Measurements from ENCODE around the gene KAT7. TPM values are rescaled to one million over a fixed set of nuclear protein-coding genes. Genes with fewer than 3 reads are reported as not detected.

KAT7 gene
- polyA plus RNA-seq, 1 of the 3 experiments (the other 2 are of a cell fraction), result 20.2 TPM

DNA sequence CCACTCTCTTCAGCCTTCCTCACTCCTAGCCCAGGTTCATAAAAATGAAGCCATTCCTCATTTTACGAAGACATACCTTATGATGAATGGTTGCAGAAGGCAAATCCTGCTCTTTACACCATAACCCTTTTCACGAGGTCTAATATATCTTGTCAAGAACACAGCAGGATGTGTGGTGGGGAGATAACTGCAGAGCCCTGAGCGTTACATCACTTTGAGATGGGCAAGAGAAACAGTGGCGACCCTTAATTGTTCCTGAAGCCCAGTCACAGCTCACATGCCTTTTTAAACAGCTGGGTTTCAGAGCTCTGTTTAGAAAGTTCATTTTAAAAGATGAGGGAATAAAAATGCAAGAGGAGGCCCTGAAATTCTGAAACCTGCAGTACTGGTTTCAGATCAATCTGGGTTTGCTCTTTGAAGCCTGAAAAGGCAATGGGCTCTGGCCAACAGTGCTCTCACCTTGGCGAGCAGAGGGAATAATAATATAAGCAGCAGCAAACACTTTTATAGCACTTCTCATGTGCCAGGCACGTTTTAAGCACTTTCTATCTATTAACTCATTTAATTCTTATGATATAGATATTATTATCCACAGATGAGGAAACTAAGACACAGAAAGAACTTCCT lies 27.4 kb upstream of the KAT7 start:
- WGBS (ENCODE audit: low lambda C conversion rate), result 68% methylated on average over 6 of the region's 6 CpGs

DNA sequence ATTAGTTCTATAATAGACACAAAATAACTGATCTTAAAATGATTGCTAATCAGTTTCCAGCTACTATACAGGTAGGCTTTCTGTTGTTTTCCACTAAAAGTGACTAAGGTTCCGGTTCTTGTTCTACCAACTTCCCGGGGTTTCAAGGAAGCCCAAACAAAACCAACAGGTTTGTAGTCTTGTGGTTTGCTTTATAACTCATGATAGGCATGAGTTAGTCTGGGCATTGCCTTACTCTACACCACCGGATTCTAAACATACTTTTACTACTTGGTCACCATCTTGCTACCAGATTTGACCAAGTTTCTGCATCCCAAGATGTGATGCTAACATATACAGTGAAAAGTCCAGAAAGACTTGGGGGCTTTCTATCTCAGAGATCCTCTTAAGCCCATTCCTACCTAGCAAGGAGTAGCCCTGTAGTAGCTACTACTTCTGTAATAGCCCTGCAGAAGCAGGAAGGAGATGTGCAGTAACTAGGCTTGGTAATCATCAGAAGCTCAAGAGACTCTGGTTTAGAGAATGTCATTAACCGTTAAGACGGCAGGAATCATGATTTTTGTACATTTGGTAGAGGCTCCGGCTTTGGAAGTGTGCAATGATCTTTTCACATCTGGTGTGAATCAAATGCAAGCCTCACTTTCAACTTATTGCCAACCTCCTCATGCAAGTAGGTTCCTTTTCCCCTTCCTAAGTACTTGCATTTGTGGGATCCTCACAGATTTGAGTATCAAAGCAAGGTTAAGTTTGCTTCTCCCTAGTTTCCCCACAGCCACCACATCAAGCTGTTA lies 26.1 kb upstream of the KAT7 start:
- peaks cover 16% of the 10 kb centered on the region for H3F3A ChIP-seq (replicated peaks; ENCODE audit: insufficient read depth)
- peaks cover 0 to 13% of the 10 kb centered on the region in 2 experiments; a peak in 2 of 4 replicates for H3K4me1 ChIP-seq (ENCODE audit: control insufficient read depth in 1 of 2, insufficient read depth in 2 of 2, low read depth in 1 of 2, low read length in 1 of 2)
- peak overlapping the region; percentile 57 to 67; a peak in 3 of 4 replicates for H3K4me3 ChIP-seq (ENCODE audit: low read depth in 2 of 2, low read length in 1 of 2)
- peak overlapping the region; percentile 86 for H3K4me2 ChIP-seq
- TF ChIP-seq NFIC (IDR thresholded peaks at IDR 0.05; ENCODE audit: borderline replicate concordance) (no peak), RFX5 (IDR thresholded peaks at IDR 0.05; ENCODE audit: low read length) (no peak), RCOR1 (IDR thresholded peaks at IDR 0.05; ENCODE audit: low read length) (no peak), FOXJ3 (CRISPR knock-in tag; IDR thresholded peaks at IDR 0.05) (no peak)
- TF ChIP-seq, protein P1, sequence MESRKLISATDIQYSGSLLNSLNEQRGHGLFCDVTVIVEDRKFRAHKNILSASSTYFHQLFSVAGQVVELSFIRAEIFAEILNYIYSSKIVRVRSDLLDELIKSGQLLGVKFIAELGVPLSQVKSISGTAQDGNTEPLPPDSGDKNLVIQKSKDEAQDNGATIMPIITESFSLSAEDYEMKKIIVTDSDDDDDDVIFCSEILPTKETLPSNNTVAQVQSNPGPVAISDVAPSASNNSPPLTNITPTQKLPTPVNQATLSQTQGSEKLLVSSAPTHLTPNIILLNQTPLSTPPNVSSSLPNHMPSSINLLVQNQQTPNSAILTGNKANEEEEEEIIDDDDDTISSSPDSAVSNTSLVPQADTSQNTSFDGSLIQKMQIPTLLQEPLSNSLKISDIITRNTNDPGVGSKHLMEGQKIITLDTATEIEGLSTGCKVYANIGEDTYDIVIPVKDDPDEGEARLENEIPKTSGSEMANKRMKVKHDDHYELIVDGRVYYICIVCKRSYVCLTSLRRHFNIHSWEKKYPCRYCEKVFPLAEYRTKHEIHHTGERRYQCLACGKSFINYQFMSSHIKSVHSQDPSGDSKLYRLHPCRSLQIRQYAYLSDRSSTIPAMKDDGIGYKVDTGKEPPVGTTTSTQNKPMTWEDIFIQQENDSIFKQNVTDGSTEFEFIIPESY (IDR thresholded peaks at IDR 0.05; ENCODE audit: borderline replicate concordance, low read depth), result no peak
- TF ChIP-seq, protein P2, sequence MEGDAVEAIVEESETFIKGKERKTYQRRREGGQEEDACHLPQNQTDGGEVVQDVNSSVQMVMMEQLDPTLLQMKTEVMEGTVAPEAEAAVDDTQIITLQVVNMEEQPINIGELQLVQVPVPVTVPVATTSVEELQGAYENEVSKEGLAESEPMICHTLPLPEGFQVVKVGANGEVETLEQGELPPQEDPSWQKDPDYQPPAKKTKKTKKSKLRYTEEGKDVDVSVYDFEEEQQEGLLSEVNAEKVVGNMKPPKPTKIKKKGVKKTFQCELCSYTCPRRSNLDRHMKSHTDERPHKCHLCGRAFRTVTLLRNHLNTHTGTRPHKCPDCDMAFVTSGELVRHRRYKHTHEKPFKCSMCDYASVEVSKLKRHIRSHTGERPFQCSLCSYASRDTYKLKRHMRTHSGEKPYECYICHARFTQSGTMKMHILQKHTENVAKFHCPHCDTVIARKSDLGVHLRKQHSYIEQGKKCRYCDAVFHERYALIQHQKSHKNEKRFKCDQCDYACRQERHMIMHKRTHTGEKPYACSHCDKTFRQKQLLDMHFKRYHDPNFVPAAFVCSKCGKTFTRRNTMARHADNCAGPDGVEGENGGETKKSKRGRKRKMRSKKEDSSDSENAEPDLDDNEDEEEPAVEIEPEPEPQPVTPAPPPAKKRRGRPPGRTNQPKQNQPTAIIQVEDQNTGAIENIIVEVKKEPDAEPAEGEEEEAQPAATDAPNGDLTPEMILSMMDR (IDR thresholded peaks at IDR 0.05), result no peak
- TF ChIP-seq, protein P3, sequence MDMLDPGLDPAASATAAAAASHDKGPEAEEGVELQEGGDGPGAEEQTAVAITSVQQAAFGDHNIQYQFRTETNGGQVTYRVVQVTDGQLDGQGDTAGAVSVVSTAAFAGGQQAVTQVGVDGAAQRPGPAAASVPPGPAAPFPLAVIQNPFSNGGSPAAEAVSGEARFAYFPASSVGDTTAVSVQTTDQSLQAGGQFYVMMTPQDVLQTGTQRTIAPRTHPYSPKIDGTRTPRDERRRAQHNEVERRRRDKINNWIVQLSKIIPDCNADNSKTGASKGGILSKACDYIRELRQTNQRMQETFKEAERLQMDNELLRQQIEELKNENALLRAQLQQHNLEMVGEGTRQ (IDR thresholded peaks at IDR 0.05; ENCODE audit: borderline replicate concordance, low read depth, low read length), result no peak
- no peak overlapping the region for H3K9ac ChIP-seq
- ChIA-PET POLR2A (interaction anchor here (0.5 to 2.2 kb wide), 4 partner anchors 10 to 54 kb away, joined by 3 to 13 read pairs (median 5); partner anchors contain the start of gene SLC35B1), CTCF (interaction anchor here (0.6 to 3.3 kb wide), 15 partner anchors 15 to 1086 kb away, joined by 3 to 20 read pairs (median 4); partner anchors contain the start of gene SLC35B1)
- H3K27me3 ChIP-seq (ENCODE audit: insufficient read depth), result no peaks in the 10 kb centered on the region
- 0 out of 2 replicates have a peak overlapping the region, but pooled peaks have one; percentile 74 for H2AFZ ChIP-seq (ENCODE audit: low read depth)
- H3K9me3 ChIP-seq, result no peaks in the 10 kb centered on the region
- no peaks in the 10 kb centered on the region for H3K9me2 ChIP-seq
- no peaks in the 10 kb centered on the region for H3K36me3 ChIP-seq (replicated peaks in 1 of 2; ENCODE audit: control insufficient read depth in 1 of 2, insufficient read depth in 2 of 2, low read length in 1 of 2)
- 86% methylated on average over 6 of the region's 6 CpGs for WGBS (ENCODE audit: low lambda C conversion rate)
- H3K79me2 ChIP-seq (ENCODE audit: insufficient read depth), result no peaks in the 10 kb centered on the region
- no peak overlapping the region for H3K27ac ChIP-seq (ENCODE audit: low read depth in 2 of 2, low read length in 1 of 2)
- no peak for DNase-seq
- H4K20me1 ChIP-seq (ENCODE audit: insufficient read depth), result no peaks in the 10 kb centered on the region

More for the DNA sequence above, 27.4 kb upstream of the KAT7 start:
- Histone ChIP-seq H3K36me3 (replicated peaks in 1 of 2; ENCODE audit: control insufficient read depth in 1 of 2, insufficient read depth in 2 of 2, low read length in 1 of 2) (no peaks in the 10 kb centered on the region), H3K9me3 (no peaks in the 10 kb centered on the region), H3K79me2 (ENCODE audit: insufficient read depth) (no peaks in the 10 kb centered on the region), H2AFZ (ENCODE audit: low read depth) (no peak overlapping the region), H3K4me2 (no peak overlapping the region), H4K20me1 (ENCODE audit: insufficient read depth) (no peaks in the 10 kb centered on the region), H3F3A (replicated peaks; ENCODE audit: insufficient read depth) (peaks cover 14% of the 10 kb centered on the region), H3K9me2 (no peaks in the 10 kb centered on the region), H3K27ac (ENCODE audit: low read depth in 2 of 2, low read length in 1 of 2) (no peak overlapping the region), H3K9ac (no peak overlapping the region), H3K27me3 (ENCODE audit: insufficient read depth) (no peaks in the 10 kb centered on the region), H3K4me1 (ENCODE audit: control insufficient read depth in 1 of 2, insufficient read depth in 2 of 2, low read depth in 1 of 2, low read length in 1 of 2) (peaks cover 0 to 13% of the 10 kb centered on the region in 2 experiments; a peak in 2 of 4 replicates), H3K4me3 (ENCODE audit: low read depth in 2 of 2, low read length in 1 of 2) (no peak overlapping the region)
- POLR2A ChIA-PET, result no interaction called here
- TF ChIP-seq EP300 (IDR thresholded peaks at IDR 0.05; ENCODE audit: borderline replicate concordance in 1 of 2, low read depth in 1 of 2, low read length in 1 of 2) (no peak), FOXJ3 (CRISPR knock-in tag; IDR thresholded peaks at IDR 0.05) (no peak), GABPA (IDR thresholded peaks at IDR 0.05; ENCODE audit: low read depth) (no peak), MEF2A (IDR thresholded peaks at IDR 0.05; ENCODE audit: borderline replicate concordance, low read depth) (no peak), ELF1 (IDR thresholded peaks at IDR 0.05) (no peak), NRF1 (IDR thresholded peaks at IDR 0.05; ENCODE audit: low read depth, low read length) (no peak)
- TF ChIP-seq, protein P3 (IDR thresholded peaks at IDR 0.05; ENCODE audit: borderline replicate concordance, low read depth, low read length), result no peak
- TF ChIP-seq, protein P2 (IDR thresholded peaks at IDR 0.05), result no peak
- TF ChIP-seq, protein P4, sequence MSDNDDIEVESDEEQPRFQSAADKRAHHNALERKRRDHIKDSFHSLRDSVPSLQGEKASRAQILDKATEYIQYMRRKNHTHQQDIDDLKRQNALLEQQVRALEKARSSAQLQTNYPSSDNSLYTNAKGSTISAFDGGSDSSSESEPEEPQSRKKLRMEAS (IDR thresholded peaks at IDR 0.05; ENCODE audit: low read depth), result no peak
- CTCF ChIA-PET, result interaction anchor here (0.6 to 2.4 kb wide), 5 partner anchors 10 to 469 kb away, joined by 3 to 8 read pairs (median 4); no protein-coding TSS in a partner anchor
- no peak for DNase-seq

Measured in SK-N-SH (cell line).